RWPE2 (cell line): ENCODE results near the gene ADORA1.

ENCODE experiments used
- ATAC-seq: fragments of 200-7000 bp; cut with Tn5 transposase; 3 replicates; pipeline ENCODE4 v1.9.1; 2021; ENCODE audit warnings: low read depth
- DNase-seq: peaks from one replicate; pipeline ENCODE4 v3.0.0-alpha.2; 2020; ENCODE audit warnings: low spot score
- H3K27ac ChIP-seq: fragments of 450-650 bp; 2 replicates; pipeline ENCODE4 v1.5.1; 2017; ENCODE audit warnings: mild to moderate bottlenecking; ENCODE audit not compliant: poor library complexity, severe bottlenecking
- H3K27me3 ChIP-seq: fragments of 250-450 bp; sonication (Bioruptor Pico); 2 replicates; pipeline ENCODE4 v1.5.1; 2021; ENCODE audit warnings: mild to moderate bottlenecking, moderate library complexity; ENCODE audit not compliant: insufficient read depth, poor library complexity, severe bottlenecking
- H3K36me3 ChIP-seq: fragments of 250-450 bp; sonication (Bioruptor Pico); 2 replicates; pipeline ENCODE4 v1.5.1; 2020; ENCODE audit warnings: low read depth, mild to moderate bottlenecking, moderate library complexity
- H3K4me1 ChIP-seq: fragments of 250-450 bp; sonication (Bioruptor Pico); 2 replicates; pipeline ENCODE4 v1.5.1; 2021; ENCODE audit warnings: mild to moderate bottlenecking, moderate library complexity; ENCODE audit not compliant: insufficient read depth, poor library complexity, severe bottlenecking
- H3K4me3 ChIP-seq: fragments of 250-450 bp; sonication (Bioruptor Pico); 2 replicates; pipeline ENCODE4 v1.5.1; 2021; ENCODE audit warnings: mild to moderate bottlenecking, moderate library complexity; ENCODE audit not compliant: severe bottlenecking
- H3K9me3 ChIP-seq: fragments of 250-450 bp; sonication (Bioruptor Pico); 2 replicates; pipeline ENCODE4 v1.5.1; 2021; ENCODE audit warnings: mild to moderate bottlenecking, moderate library complexity; ENCODE audit not compliant: severe bottlenecking
- CTCF ChIP-seq: fragments of 450-650 bp; IDR thresholded peaks from one replicate; pipeline ENCODE4 v1.5.1; 2017; ENCODE audit warnings: mild to moderate bottlenecking, moderate library complexity; ENCODE audit not compliant: poor library complexity, severe bottlenecking

Gene ADORA1

GRCh38 chr1:203163891-203164635 lies 36.5 kb downstream of the ADORA1 start:
- TF ChIP-seq CTCF = no peak
- DNase-seq = no peak
- no peaks in the 10 kb centered on the region for H3K4me1 ChIP-seq
- no peaks in the 10 kb centered on the region for H3K9me3 ChIP-seq
- H3K4me3 ChIP-seq = no peak overlapping the region
- no peaks in the 10 kb centered on the region for H3K27me3 ChIP-seq
- no peak overlapping the region for H3K27ac ChIP-seq
- H3K36me3 ChIP-seq = no peaks in the 10 kb centered on the region
- no peak for ATAC-seq

GRCh38 chr1:203165101-203165799 lies 37.7 kb downstream of the ADORA1 start:
- no peaks in the 10 kb centered on the region for H3K9me3 ChIP-seq
- DNase-seq (no peak), ATAC-seq (no peak)
- H3K4me3 ChIP-seq = no peak overlapping the region
- no peaks in the 10 kb centered on the region for H3K27me3 ChIP-seq
- TF ChIP-seq CTCF = no peak
- no peak overlapping the region for H3K27ac ChIP-seq
- H3K36me3 ChIP-seq = no peaks in the 10 kb centered on the region
- no peaks in the 10 kb centered on the region for H3K4me1 ChIP-seq

DNA sequence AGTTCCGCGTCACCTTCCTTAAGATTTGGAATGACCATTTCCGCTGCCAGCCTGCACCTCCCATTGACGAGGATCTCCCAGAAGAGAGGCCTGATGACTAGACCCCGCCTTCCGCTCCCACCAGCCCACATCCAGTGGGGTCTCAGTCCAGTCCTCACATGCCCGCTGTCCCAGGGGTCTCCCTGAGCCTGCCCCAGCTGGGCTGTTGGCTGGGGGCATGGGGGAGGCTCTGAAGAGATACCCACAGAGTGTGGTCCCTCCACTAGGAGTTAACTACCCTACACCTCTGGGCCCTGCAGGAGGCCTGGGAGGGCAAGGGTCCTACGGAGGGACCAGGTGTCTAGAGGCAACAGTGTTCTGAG lies 38.3 kb downstream of the ADORA1 start:
- Histone ChIP-seq H3K9me3 (no peaks in the 10 kb centered on the region), H3K4me3 (no peak overlapping the region), H3K36me3 (no peaks in the 10 kb centered on the region), H3K27ac (no peak overlapping the region), H3K4me1 (no peaks in the 10 kb centered on the region), H3K27me3 (no peaks in the 10 kb centered on the region)
- DNase-seq = no peak
- no peak for ATAC-seq
- TF ChIP-seq CTCF = no peak

- Histone ChIP-seq H3K36me3 (no peaks in the 10 kb centered on the region), H3K27ac (no peak overlapping the region), H3K4me3 (no peak overlapping the region), H3K4me1 (no peaks in the 10 kb centered on the region), H3K9me3 (no peaks in the 10 kb centered on the region), H3K27me3 (no peaks in the 10 kb centered on the region)
- ATAC-seq = peak; percentile 54; the same call in 2 of the 3 replicates
- no peak for DNase-seq
- no peak for TF ChIP-seq CTCF
Observed at GRCh38 chr1:203166192-203166940, 38.8 kb downstream of the ADORA1 start.
